Suprapubic skin (tissue), 4 donors: ENCODE measurements around the gene TMEM30A. TPM values are rescaled to one million over a fixed set of nuclear protein-coding genes. Genes with fewer than 3 reads are reported as not detected.

Experiments
- DNase-seq, 2 donors: peaks; one replicate each; pipeline ENCODE4 v3.0.0-alpha.2; 2019; ENCODE audit warnings: low spot score in 2 of 2
- H3K27ac ChIP-seq: fragments of 200-600 bp; sonication (generic); one replicate; pipeline ENCODE4 v1.5.1; 2019
- H3K27me3 ChIP-seq: fragments of 200-600 bp; sonication (generic); one replicate; pipeline ENCODE4 v1.5.1; 2019
- H3K36me3 ChIP-seq: fragments of 200-600 bp; sonication (generic); one replicate; pipeline ENCODE4 v1.5.1; 2019
- H3K4me1 ChIP-seq: fragments of 200-600 bp; sonication (generic); one replicate; pipeline ENCODE4 v1.5.1; 2019
- H3K4me3 ChIP-seq: fragments of 200-600 bp; sonication (generic); one replicate; pipeline ENCODE4 v1.5.1; 2019; ENCODE audit warnings: mild to moderate bottlenecking
- H3K9me3 ChIP-seq: fragments of 200-600 bp; sonication (generic); one replicate; pipeline ENCODE4 v1.5.1; 2019
- CTCF ChIP-seq, 2 donors: fragments of 200-600 bp in 1 of 2; fragments of 450-650 bp in 1 of 2; sonication (generic) in 1 of 2; IDR thresholded peaks; one replicate each; pipeline ENCODE4 v1.5.1; 2016 to 2019; ENCODE audit warnings: antibody characterized with exemption in 2 of 2, mild to moderate bottlenecking in 1 of 2, moderate library complexity in 1 of 2
- EP300 ChIP-seq: sonication (generic); formaldehyde crosslinking; IDR thresholded peaks from one replicate; pipeline ENCODE4 v1.6.1; 2017; ENCODE audit warnings: antibody characterized with exemption
- POLR2A ChIP-seq, 2 donors: fragments of 450-650 bp; IDR thresholded peaks; one replicate each; pipeline ENCODE4 v1.6.1; 2017; ENCODE audit warnings: antibody characterized with exemption in 2 of 2, mild to moderate bottlenecking in 2 of 2, moderate library complexity in 2 of 2
- POLR2AphosphoS5 ChIP-seq, 3 donors: sonication (generic); formaldehyde crosslinking; IDR thresholded peaks; one replicate each; pipeline ENCODE4 v1.6.1; 2017; ENCODE audit warnings: antibody characterized with exemption in 3 of 3
- WGBS: methylation state at CpG from one replicate; pipeline ENCODE4 v1.1.5; 2018; 5-methylcytosine and 5-hydroxymethylcytosine counted together
- total RNA-seq, 4 donors: library from RNA; depleted of rRNA; stranded (reverse); fragments of >200 nt; gene quantifications; one replicate each; pipeline ENCODE4 v1.1.0, GENCODE V29; 2016

Gene TMEM30A
- total RNA-seq, 4 donors from 2014 or later: 30.5 to 50.0 (median 38.2) TPM

- no peak for DNase-seq
- Histone ChIP-seq H3K36me3 (no peaks in the 10 kb centered on the region), H3K4me1 (peaks cover 48% of the 10 kb centered on the region), H3K27ac (no peak overlapping the region), H3K9me3 (no peaks in the 10 kb centered on the region), H3K27me3 (no peaks in the 10 kb centered on the region), H3K4me3 (no peak overlapping the region)
- TF ChIP-seq EP300 (no peak), POLR2AphosphoS5 (IDR thresholded peaks at IDR 0.05) (no peak)
- WGBS: 63% methylated on average over 4 of the region's 4 CpGs
These were observed 6.0 kb downstream of the TMEM30A start for GRCh38 chr6:75278474-75279077.

- no peak for TF ChIP-seq POLR2A (IDR thresholded peaks at IDR 0.05)
- TF ChIP-seq POLR2AphosphoS5 (IDR thresholded peaks at IDR 0.05): no peak
- TF ChIP-seq EP300: no peak
- no peak for TF ChIP-seq CTCF (IDR thresholded peaks at IDR 0.05)
- peaks cover 25% of the 10 kb centered on the region for H3K4me1 ChIP-seq
- no peak overlapping the region for H3K4me3 ChIP-seq
- no peaks in the 10 kb centered on the region for H3K27me3 ChIP-seq
- no peak for DNase-seq
- no peaks in the 10 kb centered on the region for H3K36me3 ChIP-seq
- H3K27ac ChIP-seq: no peak overlapping the region
- H3K9me3 ChIP-seq: no peaks in the 10 kb centered on the region
These were observed 9.5 kb downstream of the TMEM30A start for GRCh38 chr6:75275067-75275466.

- no peaks in the 10 kb centered on the region for H3K27me3 ChIP-seq
- no peaks in the 10 kb centered on the region for H3K36me3 ChIP-seq
- WGBS: 87% methylated on average over 4 of the region's 4 CpGs
- H3K4me3 ChIP-seq: no peak overlapping the region
- peaks cover 18% of the 10 kb centered on the region for H3K4me1 ChIP-seq
- TF ChIP-seq EP300: no peak
- TF ChIP-seq CTCF (IDR thresholded peaks at IDR 0.05): no peak
- no peak for TF ChIP-seq POLR2AphosphoS5 (IDR thresholded peaks at IDR 0.05)
- TF ChIP-seq POLR2A (IDR thresholded peaks at IDR 0.05): no peak
- no peak overlapping the region for H3K27ac ChIP-seq
- no peaks in the 10 kb centered on the region for H3K9me3 ChIP-seq
- DNase-seq: no peak
These were observed 11.6 kb downstream of the TMEM30A start for GRCh38 chr6:75273009-75273408.

- TF ChIP-seq POLR2AphosphoS5 (IDR thresholded peaks at IDR 0.05) (no peak), CTCF (IDR thresholded peaks at IDR 0.05) (no peak), EP300 (no peak), POLR2A (IDR thresholded peaks at IDR 0.05) (no peak)
- peaks cover 25% of the 10 kb centered on the region for H3K4me1 ChIP-seq
- no peaks in the 10 kb centered on the region for H3K9me3 ChIP-seq
- WGBS: 84% methylated on average over 5 of the region's 5 CpGs
- H3K36me3 ChIP-seq: no peaks in the 10 kb centered on the region
- H3K27ac ChIP-seq: no peak overlapping the region
- no peak overlapping the region for H3K4me3 ChIP-seq
- DNase-seq: no peak
- H3K27me3 ChIP-seq: no peaks in the 10 kb centered on the region
These were observed 12.3 kb downstream of the TMEM30A start for GRCh38 chr6:75272145-75272840.

GRCh38 chr6:75268988-75269354 is 15.6 kb downstream of the TMEM30A start:
- DNase-seq: no peak
- Histone ChIP-seq H3K9me3 (no peaks in the 10 kb centered on the region), H3K36me3 (peaks cover 9% of the 10 kb centered on the region), H3K4me3 (no peak overlapping the region), H3K27me3 (no peaks in the 10 kb centered on the region), H3K27ac (no peak overlapping the region), H3K4me1 (peaks cover 25% of the 10 kb centered on the region)
- WGBS: 97% methylated on average over 4 of the region's 4 CpGs
- TF ChIP-seq POLR2AphosphoS5 (IDR thresholded peaks at IDR 0.05) (no peak), CTCF (IDR thresholded peaks at IDR 0.05) (no peak), POLR2A (IDR thresholded peaks at IDR 0.05) (no peak), EP300 (no peak)
